Fibroblast of peridontal ligament (primary cell): ENCODE measurements around the gene FIP1L1.
A peak's percentile ranks its signal among the peaks of the same experiment; 100 is the strongest.

Experiments used
- DNase-seq: peaks from one replicate; pipeline ENCODE4 v3.0.0-alpha.2; 2010; ENCODE audit errors: extremely low read depth

FIP1L1 gene

DNA sequence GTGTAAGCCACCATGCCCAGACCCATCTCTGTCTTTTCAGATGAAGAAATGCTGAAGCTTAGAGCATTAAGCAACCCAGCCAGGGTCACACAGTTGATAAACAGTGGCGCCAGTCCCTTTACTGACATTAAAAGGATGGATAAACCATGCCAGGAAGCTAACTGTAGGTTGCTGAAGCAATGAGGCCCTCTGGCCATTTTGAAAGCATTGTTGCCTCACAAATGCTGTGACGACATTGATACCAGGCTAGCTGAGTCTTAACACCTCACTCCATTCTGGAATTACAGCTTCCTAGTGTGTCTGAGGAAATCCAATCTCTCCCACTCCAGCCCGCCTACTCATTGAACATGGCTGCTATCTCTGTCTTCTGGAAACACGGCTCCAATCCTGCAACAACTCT is 124.1 kb downstream of the FIP1L1 start:
- DNase-seq, result no peak

DNA sequence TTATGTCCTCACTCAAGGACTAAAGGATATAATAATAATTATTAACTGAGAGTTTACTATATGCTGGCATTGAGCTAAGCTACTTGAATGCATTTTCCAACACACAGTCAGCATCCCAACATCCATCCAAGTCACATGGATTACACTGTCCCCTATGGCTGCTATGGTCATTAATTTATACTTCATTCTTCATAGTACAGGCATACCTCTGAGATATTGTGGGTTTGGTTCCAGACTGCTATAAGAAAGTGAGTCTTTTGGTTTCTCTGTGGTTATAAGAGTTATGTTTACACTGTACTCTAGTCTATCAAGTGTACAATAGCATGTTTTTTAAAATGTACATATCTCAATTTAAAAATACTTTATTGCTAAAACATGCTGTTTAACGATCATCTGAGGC is 124.7 kb downstream of the FIP1L1 start:
- no peak for DNase-seq

DNA sequence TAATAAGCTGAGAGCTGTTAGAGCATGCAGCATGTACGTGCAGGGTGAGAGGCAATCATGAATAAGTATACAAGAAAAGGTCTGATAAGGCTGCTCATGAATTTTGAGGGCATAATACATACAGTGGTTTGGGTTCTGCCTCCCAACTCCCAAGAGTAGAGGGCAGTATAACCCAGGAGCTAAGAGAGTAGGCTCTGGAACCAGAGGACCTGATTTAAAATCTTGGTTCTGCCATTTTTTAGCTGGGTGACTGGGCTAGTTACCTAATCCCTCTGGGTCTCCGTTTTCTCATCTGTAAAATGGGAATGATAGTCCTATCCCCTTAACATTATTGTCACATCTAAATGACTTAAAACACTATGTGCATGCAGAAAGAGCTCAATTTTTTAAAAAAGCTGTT is 128.5 kb downstream of the FIP1L1 start:
- DNase-seq, result peak; percentile 27

DNA sequence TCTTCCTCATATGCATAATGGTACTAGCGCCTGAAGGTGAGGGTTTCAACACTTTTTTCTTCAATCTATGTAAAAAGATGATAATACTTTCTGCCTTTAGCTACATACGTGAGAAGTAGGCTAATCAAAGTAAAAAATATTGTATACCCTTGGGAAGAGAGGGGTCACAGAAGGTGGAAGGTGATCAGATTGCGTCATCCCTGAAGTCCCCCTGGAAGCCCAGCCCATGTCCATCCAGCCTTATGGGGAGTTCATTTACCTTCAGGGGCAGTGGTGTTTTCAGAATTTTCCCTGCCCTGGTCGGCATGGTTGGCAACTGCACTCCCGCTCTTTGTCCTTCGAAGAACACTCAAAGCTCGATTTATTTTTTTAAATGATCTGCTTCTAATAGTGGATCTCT is 129.6 kb downstream of the FIP1L1 start:
- no peak for DNase-seq

DNA sequence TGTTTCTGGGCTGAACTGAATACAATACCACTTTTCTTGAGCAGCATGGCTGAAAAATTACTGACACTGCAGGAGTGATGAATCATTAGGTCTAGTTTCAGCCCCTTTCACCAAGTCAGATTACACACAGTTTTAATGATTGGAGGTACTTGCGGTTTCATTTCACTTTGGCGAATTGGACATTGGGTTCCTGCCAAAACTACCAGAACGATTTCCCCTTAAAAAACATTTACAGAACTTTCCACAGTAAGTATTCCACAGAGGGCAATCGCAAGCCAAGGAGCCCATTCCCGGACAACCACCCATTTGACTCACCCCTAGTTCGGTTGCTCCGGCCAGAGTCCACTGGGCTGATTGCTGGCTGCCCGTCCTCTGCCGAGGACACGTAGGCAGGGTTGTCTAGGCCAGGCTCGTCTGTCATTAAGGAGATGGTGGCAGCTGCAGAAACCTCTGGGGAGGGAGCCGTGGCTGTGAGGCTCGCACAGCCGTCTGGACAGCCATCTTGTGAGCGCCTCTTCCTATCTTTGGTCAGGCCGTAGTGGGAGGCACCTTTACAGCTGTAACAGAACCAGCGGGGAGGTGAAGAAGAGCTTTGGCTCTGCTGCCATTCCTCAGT is 130.3 kb downstream of the FIP1L1 start:
- DNase-seq, result peak; percentile 99

DNA sequence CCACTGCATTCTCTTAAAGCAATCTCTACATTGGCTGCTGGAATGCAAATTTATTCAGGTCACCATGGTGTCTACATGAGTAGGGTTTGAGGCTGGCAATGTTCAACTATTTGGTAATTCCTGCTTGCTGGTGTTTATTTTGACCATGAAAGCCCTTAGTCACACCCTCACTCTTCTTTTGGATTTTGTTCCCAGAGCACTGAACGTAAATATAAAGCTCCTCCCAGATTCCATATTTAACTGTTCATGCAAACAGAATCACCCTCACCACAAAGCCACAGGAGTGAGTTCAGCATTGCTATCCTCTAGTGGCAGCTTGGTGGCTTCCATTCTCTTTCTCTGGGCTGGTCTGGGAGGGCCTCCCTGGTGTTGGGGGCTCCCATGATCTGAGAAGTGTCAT is 131.0 kb downstream of the FIP1L1 start:
- peak; percentile 92 for DNase-seq

DNA sequence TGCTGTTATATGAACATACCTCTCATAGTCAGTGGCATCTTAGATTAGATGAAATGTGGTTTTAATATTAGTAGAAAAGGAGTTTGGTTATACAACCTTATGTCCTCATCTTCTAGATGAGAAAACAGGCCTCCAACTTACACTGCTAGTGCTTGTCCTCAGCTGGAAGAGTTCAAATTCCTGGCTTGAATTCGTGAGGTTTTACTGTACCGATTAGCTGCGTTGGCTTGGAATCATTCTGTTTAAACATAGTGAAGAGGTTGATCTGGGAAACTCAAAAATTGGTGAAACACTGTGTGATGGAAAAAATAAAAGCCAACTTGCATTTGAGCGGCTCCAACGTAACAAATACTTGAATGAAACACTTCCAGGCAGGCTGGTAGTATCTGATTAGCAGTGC is 132.9 kb downstream of the FIP1L1 start:
- DNase-seq, result peak; percentile 85
